ENCODE data around the gene PTPRK.

PTPRK gene

GRCh38 chr6:128345278-128345677 is 175.1 kb downstream of the PTPRK start:
- TF ChIP-seq CTCF (conservative IDR thresholded peaks at IDR 0.05) = no peak
- H3K27ac ChIP-seq = no peak overlapping the region

GRCh38 chr6:128343706-128344105 is 176.7 kb downstream of the PTPRK start:
- TF ChIP-seq CTCF (conservative IDR thresholded peaks at IDR 0.05) = no peak
- no peak overlapping the region for H3K27ac ChIP-seq

GRCh38 chr6:128339635-128340450 is 180.6 kb downstream of the PTPRK start:
- no peak for TF ChIP-seq CTCF (conservative IDR thresholded peaks at IDR 0.05)
- H3K27ac ChIP-seq = peak overlapping the region; percentile 15; the same call in 1 of the 2 replicates

- TF ChIP-seq CTCF (conservative IDR thresholded peaks at IDR 0.05) = no peak
- no peak overlapping the region for H3K27ac ChIP-seq
Measured at GRCh38 chr6:128337619-128338018, 182.8 kb downstream of the PTPRK start.

- H3K27ac ChIP-seq = no peak overlapping the region
- no peak for TF ChIP-seq CTCF (conservative IDR thresholded peaks at IDR 0.05)
Measured at GRCh38 chr6:128336436-128337095, 183.8 kb downstream of the PTPRK start.

- TF ChIP-seq CTCF (conservative IDR thresholded peaks at IDR 0.05) = no peak
- H3K27ac ChIP-seq = no peak overlapping the region
Measured at GRCh38 chr6:128335963-128336362, 184.4 kb downstream of the PTPRK start.

GRCh38 chr6:128333581-128334223 is 186.7 kb downstream of the PTPRK start:
- H3K27ac ChIP-seq = no peak overlapping the region
- TF ChIP-seq CTCF (conservative IDR thresholded peaks at IDR 0.05) = no peak

Measured in VCaP (cell line).